ENCODE results near the gene DOCK7.
"Not testable (repeated sequence)": the region's sequence is repeated elsewhere in the genome, so short reads cannot be mapped to it uniquely, and the experiment has no call there.

The DOCK7 gene

DNA sequence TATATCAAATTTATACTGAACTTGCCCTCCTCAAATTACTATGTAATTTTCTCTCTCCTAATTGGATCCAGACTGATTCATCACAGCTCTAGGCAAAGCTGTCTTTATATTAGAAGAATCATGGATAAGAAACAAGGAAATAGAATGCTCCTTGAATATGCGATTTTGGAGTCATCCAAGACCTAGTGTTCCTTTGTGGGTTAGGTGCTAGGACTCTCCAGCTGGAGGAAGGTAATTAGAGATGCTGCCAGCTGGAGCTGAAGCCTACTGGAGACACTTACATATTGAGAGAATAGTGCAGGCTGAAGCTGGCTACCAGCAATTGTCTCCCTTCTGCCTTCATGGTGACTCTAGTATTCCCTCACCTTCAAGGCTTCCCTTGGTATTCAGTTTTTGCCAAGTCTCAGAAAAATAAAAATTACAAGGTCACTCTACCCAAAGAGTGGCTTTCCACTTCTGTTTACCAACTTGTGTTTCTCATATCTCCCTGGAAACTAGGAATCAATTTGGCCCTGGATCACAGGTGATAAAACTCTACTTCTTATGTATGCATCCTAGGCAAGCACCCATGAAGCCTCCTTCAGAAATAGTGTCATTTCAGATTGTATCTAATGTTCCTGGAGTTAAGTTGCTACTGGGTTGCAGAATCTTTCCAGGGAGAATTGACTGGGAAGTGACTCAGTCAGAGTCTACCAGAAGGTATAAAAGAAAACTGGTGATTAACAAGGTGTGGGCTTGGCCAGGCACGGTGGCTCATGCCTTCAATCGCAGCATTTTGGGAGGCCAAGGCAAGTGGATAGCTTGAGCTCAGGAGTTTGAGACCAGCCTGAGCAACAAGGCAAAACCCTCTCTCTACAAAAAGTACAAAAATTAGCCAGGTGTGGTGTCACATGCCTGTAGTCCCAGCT, 24.4 kb upstream of the DOCK7 start:
- no peak overlapping the region for H3K27ac Mint-ChIP-seq
- H3K9me3 Mint-ChIP-seq, result no peaks in the 10 kb centered on the region
- no peaks in the 10 kb centered on the region for H3K4me1 Mint-ChIP-seq
- no peak overlapping the region for H3K4me3 Mint-ChIP-seq
- DNase-seq (ENCODE audit: low spot score in 2 of 2), result no peak
- H3K36me3 Mint-ChIP-seq, result no peaks in the 10 kb centered on the region
- ATAC-seq, result no peak

DNA sequence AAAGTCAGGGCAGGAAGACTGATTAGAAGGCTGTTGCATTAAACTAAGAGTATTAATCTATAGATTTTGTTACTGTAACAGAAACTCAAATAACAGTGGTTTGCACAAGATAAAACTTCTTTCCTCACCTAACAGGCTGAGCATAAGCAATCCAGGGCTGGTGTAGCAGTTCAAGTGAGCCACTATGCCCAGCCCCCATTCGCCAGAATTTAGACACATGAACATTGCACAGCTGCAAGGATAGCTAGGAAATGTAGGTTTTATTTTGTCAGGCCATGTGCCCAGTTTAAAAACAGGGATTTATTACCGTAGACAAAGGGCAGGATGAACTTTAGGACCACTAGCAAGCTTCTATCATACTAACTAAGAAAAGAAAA, 19.5 kb upstream of the DOCK7 start:
- H3K4me1 Mint-ChIP-seq, result no peaks in the 10 kb centered on the region

DNA sequence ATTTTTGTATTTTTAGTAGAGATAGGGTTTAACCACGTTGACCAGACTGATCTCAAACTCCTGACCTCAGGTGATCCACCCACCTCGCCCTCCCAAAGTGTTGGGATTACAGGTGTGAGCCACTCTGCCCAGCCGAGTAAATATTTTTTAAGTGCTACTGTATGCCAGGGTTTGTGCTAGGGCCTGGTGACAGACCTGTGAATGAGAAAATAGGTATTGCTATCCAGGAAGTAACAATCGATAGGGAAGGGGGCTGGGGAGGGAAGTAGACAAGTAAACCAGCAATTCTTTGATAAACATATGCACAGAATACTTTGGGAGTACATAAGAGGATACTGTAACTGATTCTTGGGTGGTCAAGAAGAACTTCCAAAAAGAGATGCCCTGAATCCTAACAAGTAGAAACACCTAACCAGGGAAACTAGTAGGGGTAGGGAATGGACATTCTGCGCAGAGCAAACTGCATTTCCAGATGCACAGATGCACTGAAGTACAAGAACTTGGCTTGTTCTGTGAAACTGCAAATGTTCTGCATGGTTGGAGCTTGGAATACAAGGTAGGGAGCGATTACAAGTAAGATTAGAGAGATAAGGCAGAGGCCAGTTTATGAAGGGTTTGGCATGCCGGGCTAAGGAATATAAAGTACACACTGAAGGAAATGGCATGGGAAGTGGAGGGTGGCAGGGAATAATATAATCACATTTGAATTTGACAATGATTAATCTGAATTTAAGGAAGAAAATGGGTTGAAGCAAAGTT, 19.0 kb upstream of the DOCK7 start:
- Mint-ChIP-seq H3K27ac (no peak overlapping the region), H3K4me1 (no peaks in the 10 kb centered on the region), H3K9me3 (no peaks in the 10 kb centered on the region), H3K4me3 (no peak overlapping the region), H3K36me3 (no peaks in the 10 kb centered on the region)
- no peak for DNase-seq (ENCODE audit: low spot score in 2 of 2)
- no peak for ATAC-seq

More for the DNA sequence above, 19.5 kb upstream of the DOCK7 start:
- DNase-seq (ENCODE audit: low spot score in 2 of 2) (no peak), ATAC-seq (no peak)
- Mint-ChIP-seq H3K27ac (no peak overlapping the region), H3K9me3 (no peaks in the 10 kb centered on the region), H3K36me3 (no peaks in the 10 kb centered on the region), H3K4me3 (no peak overlapping the region)

GRCh38 chr1:62698161-62698560, 10.0 kb upstream of the DOCK7 start:
- not testable (repeated sequence) for H3K27ac Mint-ChIP-seq; H3K4me3 Mint-ChIP-seq; ATAC-seq; DNase-seq (ENCODE audit: low spot score in 2 of 2); H3K9me3 Mint-ChIP-seq; H3K36me3 Mint-ChIP-seq; H3K4me1 Mint-ChIP-seq

GRCh38 chr1:62694479-62694878, 6.3 kb upstream of the DOCK7 start:
- not testable (repeated sequence) for H3K9me3 Mint-ChIP-seq; H3K27ac Mint-ChIP-seq; ATAC-seq; DNase-seq (ENCODE audit: low spot score in 2 of 2); H3K4me3 Mint-ChIP-seq; H3K36me3 Mint-ChIP-seq
- peaks cover 13% of the 10 kb centered on the region for H3K4me1 Mint-ChIP-seq

DNA sequence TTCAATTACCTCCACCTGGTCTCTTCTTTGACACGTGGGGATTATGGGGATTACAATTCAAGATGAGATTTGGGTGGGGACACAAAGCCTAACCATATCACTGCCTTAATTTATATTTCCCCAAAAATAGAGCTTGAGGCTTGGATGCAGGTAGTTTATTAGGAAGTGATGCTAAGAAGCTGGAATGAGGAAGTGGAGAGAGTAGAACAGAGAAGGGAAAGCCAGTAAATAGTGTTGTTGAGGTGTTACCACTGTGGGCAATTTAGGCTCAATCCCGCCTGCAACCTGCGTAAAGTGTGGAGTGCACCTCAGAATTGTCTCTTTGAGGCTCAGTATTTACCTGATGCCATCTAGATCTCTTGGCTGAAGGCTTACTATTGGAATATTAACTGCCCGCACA, 4.9 kb upstream of the DOCK7 start:
- H3K27ac Mint-ChIP-seq, result peak overlapping the region; percentile 72
- no peaks in the 10 kb centered on the region for H3K36me3 Mint-ChIP-seq
- no peak overlapping the region for H3K4me3 Mint-ChIP-seq
- ATAC-seq, result no peak
- peaks cover 17% of the 10 kb centered on the region for H3K4me1 Mint-ChIP-seq
- no peak for DNase-seq (ENCODE audit: low spot score in 2 of 2)
- no peaks in the 10 kb centered on the region for H3K9me3 Mint-ChIP-seq

DNA sequence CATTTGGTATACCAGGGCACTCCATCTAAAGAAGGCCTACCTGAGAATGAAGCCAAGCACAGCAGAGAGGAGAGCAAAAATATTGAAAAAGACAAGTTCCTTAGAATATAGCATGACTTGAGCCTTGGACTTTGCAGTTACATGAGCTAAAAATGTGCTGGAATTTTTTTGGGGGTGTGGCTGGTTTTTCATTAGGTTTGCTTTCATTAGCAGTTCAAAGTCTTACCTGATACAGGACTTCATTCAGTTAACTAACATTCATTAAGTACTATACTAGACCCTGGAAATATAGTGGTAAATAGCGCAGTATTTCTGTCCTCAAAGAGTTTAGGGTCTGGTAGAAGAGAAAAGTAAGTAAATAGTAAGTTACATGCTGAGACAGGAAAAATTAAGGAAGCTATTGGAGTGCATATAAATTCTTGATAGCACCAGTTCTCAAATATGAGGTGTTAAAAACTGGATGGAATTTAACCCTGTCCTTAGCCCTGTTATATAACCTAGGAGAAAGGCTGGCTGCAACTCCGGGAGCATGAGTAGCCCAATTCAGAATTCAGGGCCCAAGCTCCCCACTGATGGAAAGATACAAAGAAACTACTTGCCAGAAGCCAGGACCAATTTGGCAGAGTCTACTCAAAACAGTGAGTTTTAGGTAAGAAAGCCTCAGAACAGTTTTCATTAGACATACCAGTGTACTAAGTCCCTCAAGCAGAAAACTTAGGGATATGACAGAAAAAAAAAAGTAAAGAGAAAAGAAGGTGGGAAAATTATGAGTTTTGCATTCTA, 3.1 kb upstream of the DOCK7 start:
- Mint-ChIP-seq H3K4me3 (no peak overlapping the region), H3K4me1 (peaks cover 22% of the 10 kb centered on the region), H3K27ac (no peak overlapping the region), H3K9me3 (no peaks in the 10 kb centered on the region), H3K36me3 (no peaks in the 10 kb centered on the region)
- DNase-seq (ENCODE audit: low spot score in 2 of 2) (no peak), ATAC-seq (no peak)

DNA sequence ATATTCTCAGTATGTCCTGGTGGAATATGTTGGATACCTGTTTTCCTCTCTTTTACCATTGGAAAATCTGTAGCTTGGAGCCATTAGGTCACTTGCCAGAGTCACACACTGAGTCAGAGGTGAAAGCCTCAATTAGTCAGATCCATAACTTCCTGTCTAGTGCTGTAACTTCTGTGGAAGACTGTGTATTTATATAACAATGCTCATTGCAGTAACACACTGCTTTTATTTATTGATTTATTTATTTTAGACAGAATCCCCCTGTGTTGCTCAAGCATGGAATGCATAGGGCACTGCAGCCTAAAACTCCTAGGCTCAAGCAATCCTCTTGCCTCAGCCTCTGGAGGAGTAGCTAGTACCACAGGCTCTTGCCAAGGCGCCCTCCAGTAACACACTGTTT, 1.3 kb upstream of the DOCK7 start:
- H3K27ac Mint-ChIP-seq, result no peak overlapping the region
- DNase-seq (ENCODE audit: low spot score in 2 of 2), result no peak
- no peaks in the 10 kb centered on the region for H3K36me3 Mint-ChIP-seq
- H3K4me1 Mint-ChIP-seq, result peaks cover 30% of the 10 kb centered on the region
- peak; percentile 75 for ATAC-seq
- peak overlapping the region; percentile 84 for H3K4me3 Mint-ChIP-seq
- no peaks in the 10 kb centered on the region for H3K9me3 Mint-ChIP-seq

DNA sequence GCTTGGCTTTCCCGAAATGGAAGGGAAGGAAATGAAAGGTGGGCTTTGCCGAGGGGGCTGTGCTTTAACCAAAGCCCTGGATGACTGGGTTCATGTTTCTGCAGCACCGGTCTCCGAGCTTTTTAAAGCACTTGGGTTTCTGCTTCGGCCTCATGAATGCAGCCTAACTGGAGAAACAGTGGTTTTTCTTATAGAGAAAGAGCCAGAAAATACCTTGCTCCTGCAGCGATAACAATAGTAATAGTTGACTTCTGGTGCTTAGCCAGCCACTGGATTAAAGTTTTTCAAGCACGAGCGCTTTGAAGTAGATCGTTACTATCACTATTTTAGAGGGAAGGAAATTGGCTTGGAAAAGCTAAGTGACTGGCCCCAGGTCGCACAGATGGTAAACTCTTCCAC, 500 bp upstream of the DOCK7 start:
- Mint-ChIP-seq H3K27ac (peak overlapping the region; percentile 92), H3K4me3 (peak overlapping the region; percentile 84), H3K36me3 (no peaks in the 10 kb centered on the region), H3K4me1 (peaks cover 30% of the 10 kb centered on the region), H3K9me3 (no peaks in the 10 kb centered on the region)
- no peak for ATAC-seq
- DNase-seq (ENCODE audit: low spot score in 2 of 2), result no peak

DNA sequence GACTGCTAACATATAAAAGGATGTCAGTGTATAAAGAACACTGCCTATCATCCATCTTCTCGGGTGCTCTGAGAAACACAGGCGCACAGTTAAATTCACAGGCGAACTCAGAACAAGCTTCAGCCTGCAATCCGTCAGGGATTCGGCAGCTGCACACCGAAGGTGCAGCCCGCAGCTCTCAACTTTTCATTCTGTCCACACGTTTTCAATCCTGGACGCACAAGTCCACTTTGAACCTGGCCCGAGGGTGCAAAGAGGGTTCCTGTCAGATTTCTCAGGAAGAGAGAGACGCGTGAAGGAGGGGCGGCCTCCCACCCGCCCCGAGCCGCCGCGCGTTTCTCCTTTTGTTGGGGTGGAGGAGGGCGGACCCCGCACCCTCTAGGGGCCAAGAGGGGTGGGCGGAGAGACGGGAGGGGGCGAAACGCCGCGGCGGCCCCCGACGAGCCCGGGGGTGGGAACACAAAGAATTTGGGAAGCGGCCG, 724 bp downstream of the DOCK7 start:
- H3K27ac Mint-ChIP-seq, result peak overlapping the region; percentile 88
- DNase-seq (ENCODE audit: low spot score in 2 of 2) (peak in 1 of 2 donors; percentile 63), ATAC-seq (peak; percentile 57)
- H3K9me3 Mint-ChIP-seq, result no peaks in the 10 kb centered on the region
- no peaks in the 10 kb centered on the region for H3K36me3 Mint-ChIP-seq
- peaks cover 30% of the 10 kb centered on the region for H3K4me1 Mint-ChIP-seq
- peak overlapping the region; percentile 84 for H3K4me3 Mint-ChIP-seq

DNA sequence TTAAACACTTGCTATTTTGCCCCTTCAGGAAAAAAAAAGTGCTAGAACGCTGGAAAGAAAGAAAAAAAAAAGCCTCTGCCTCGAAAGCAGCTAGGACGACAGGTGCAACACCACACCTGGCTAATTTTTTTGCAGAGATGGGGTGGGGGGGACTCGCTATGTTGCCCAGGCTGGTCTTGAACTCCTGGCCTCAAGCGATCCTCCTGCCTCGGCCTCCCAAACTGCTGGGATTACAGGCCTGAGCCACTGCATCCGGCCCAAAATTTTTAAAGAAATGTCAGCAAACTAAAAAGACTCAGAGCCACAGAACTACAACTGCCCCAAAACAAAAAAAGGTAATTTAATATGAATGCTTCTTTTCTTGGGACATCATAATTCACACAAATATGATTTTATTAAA, 1.4 kb downstream of the DOCK7 start:
- no peak for ATAC-seq
- Mint-ChIP-seq H3K4me3 (peak overlapping the region; percentile 84), H3K9me3 (no peaks in the 10 kb centered on the region), H3K27ac (no peak overlapping the region), H3K36me3 (no peaks in the 10 kb centered on the region), H3K4me1 (peaks cover 30% of the 10 kb centered on the region)
- DNase-seq (ENCODE audit: low spot score in 2 of 2), result no peak

GRCh38 chr1:62685431-62685859, 2.7 kb downstream of the DOCK7 start:
- ATAC-seq (no peak), DNase-seq (ENCODE audit: low spot score in 2 of 2) (no peak)
- Mint-ChIP-seq H3K4me1 (peaks cover 27% of the 10 kb centered on the region), H3K4me3 (no peak overlapping the region), H3K27ac (no peak overlapping the region), H3K36me3 (no peaks in the 10 kb centered on the region), H3K9me3 (no peaks in the 10 kb centered on the region)

GRCh38 chr1:62682531-62682930, 5.7 kb downstream of the DOCK7 start:
- Mint-ChIP-seq H3K27ac (no peak overlapping the region), H3K4me3 (no peak overlapping the region), H3K4me1 (peaks cover 13% of the 10 kb centered on the region), H3K9me3 (no peaks in the 10 kb centered on the region), H3K36me3 (no peaks in the 10 kb centered on the region)
- ATAC-seq (no peak), DNase-seq (ENCODE audit: low spot score in 2 of 2) (no peak)

GRCh38 chr1:62680992-62681391, 7.2 kb downstream of the DOCK7 start:
- H3K36me3 Mint-ChIP-seq, result not testable (repeated sequence)

GRCh38 chr1:62677822-62678221, 10.4 kb downstream of the DOCK7 start:
- not testable (repeated sequence) for H3K36me3 Mint-ChIP-seq; H3K27ac Mint-ChIP-seq; H3K4me3 Mint-ChIP-seq; DNase-seq (ENCODE audit: low spot score in 2 of 2); ATAC-seq; H3K9me3 Mint-ChIP-seq
- H3K4me1 Mint-ChIP-seq, result peaks cover 17% of the 10 kb centered on the region

More at GRCh38 chr1:62680992-62681391, 7.2 kb downstream of the DOCK7 start:
- not testable (repeated sequence) for H3K9me3 Mint-ChIP-seq; ATAC-seq; H3K27ac Mint-ChIP-seq; DNase-seq (ENCODE audit: low spot score in 2 of 2); H3K4me3 Mint-ChIP-seq
- H3K4me1 Mint-ChIP-seq, result peaks cover 24% of the 10 kb centered on the region
